Measurements from ENCODE around the gene ZFYVE1.
"Not testable (repeated sequence)": the region's sequence is repeated elsewhere in the genome, so short reads cannot be mapped to it uniquely, and the experiment has no call there.

The ZFYVE1 gene

GRCh38 chr14:72956741-72957140 lies 70.2 kb downstream of the ZFYVE1 start:
- DNase-seq (ENCODE audit: low spot score), result not testable (repeated sequence)

DNA sequence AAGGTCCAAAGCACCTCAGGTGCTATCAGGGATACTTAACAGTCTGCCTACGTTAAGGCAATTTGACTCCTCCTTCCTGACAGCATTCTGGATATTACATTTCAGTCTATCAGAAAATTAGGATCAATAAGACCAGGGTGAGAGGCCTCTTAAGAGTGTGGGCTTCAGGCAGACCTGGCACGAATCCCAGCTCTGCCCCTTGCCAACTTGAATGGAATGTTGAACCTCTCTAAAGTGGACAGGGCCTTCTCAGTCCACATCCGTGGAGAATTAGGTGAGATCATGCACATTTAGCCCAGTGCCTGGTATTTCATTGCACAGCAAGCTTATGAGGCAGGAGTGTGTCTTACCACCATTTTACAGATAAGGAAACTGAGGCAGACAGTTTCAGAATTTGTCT lies 74.7 kb downstream of the ZFYVE1 start:
- DNase-seq (ENCODE audit: low spot score), result no peak

DNA sequence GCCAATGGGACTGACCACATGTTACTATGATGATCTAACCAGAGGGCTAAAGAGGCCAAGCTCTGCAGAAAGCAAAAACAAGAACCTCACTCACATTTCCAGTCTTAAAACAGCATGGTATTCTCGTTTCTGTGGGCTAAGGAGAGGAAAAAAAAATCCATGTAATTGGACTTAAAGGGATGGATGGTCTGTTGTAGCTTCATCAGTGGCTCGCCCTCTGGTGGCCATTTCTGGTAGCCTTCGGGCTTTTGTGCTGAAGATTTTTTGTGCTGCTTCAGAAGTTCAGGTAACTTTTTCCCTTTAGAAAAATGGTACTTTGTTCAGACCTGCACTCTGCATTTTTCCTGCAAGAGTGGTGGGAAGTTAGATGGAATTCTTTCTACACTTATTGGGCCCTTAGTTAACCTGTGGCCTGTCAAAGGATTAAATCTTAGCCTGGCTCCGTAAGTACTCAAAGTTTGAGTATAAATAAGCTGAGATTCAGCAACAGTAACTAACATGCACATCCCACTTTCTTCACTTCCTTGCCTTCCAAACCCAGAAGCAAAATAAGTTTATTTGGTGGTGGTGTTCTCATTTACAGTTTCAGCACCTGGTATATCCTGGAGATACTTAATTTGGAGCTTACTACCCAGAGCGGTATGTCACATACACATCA lies 78.3 kb downstream of the ZFYVE1 start:
- DNase-seq (ENCODE audit: low spot score), result peak; percentile 66

- DNase-seq (ENCODE audit: low spot score), result no peak
Observed at GRCh38 chr14:72947366-72948160, 79.3 kb downstream of the ZFYVE1 start.

DNA sequence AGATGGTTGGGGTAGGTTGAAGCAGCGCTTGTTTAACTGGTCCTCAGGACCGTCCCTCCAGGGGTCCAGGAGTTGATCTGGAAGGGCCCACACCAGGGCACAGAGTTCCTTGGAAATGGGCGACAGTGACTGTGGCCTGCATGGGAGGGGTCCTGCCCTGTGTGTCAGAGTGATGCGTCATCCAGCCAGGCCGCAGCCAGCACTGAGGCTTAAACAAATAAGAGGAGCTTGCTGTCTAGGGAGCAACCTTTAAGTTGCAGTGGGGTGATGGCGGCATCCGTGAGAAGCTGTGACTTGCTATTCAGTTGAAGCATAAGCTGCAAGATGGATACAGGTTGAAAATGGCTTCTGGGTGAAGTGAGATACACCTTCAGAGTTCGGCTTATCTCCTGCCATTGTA lies 80.4 kb downstream of the ZFYVE1 start:
- no peak for DNase-seq (ENCODE audit: low spot score)

DNA sequence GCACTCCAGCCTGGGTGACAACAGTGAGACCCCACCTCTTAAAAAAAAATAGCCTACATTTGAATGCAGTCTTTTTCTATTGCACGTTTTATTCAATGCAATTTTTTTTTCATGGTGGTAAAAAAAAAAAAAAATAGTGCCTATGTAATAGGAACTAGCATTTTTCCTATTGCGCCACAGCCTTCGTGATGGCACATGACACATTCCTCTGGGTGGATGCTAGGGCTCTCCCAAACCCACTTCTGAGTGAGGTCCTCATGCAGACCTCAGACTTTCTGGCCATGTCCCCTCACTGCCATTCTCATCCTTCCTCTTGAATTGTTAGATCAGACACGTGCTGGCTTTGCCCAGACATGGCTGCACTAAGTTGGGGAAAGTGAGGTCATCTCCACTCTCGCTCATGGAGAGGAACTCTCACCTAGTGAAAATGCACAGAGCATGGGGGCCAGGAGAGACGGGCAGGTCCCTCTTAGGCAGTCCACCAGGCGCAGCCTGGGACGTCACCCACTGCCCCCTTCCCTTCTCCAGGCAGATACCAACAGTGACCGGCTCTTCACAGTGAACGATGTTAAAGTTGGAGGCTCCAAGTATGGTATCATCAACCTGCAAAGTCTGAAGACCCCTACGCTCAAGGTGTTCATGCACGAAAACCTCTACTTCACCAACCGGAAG lies 81.4 kb downstream of the ZFYVE1 start:
- no peak for DNase-seq (ENCODE audit: low spot score)

DNA sequence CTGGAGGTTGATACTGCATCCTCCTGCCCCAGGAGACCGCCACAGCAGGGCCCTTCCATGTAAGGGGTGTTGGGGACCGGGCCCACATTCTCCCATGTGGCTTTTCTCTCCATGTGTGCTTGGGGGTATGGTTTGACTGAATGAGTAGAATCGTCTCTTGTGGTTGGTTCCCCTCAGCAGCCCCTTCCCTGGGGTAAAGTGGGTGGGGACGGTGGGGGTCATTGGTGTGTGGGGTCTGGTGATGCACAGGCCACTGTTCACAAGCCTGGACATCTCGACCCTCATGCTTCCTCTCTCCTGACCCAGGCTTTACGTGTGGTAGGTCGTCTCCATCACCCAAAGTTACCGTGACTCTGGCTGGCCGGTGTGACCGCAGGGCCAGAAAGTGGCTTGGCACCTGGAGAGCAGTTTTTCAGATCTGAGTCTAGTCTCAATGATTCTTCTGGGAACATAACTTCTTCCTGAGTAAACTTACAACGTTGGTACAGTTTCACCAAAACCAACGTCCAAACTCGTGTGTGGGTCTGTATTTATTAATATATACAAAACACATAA lies 83.0 kb downstream of the ZFYVE1 start:
- no peak for DNase-seq (ENCODE audit: low spot score)

DNA sequence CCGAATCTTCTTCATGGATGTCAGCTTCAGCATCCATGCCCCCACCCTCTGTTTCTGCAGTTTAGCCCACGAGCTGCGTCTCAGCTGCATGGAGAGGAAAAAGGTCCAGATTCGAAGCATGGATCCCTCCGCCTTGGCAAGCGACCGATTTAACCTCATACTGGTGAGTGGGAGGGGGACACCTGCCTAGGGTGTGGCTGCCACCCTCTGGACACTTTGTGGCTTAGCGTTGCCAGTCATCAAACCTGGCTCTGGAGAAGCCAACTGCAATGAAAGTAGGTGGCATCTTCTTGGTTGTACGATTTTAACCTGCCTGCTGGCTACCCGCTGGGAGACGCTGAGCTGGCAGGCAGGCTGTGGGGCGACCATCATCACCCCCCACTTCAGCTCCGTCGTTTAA lies 84.0 kb downstream of the ZFYVE1 start:
- no peak for DNase-seq (ENCODE audit: low spot score)

DNA sequence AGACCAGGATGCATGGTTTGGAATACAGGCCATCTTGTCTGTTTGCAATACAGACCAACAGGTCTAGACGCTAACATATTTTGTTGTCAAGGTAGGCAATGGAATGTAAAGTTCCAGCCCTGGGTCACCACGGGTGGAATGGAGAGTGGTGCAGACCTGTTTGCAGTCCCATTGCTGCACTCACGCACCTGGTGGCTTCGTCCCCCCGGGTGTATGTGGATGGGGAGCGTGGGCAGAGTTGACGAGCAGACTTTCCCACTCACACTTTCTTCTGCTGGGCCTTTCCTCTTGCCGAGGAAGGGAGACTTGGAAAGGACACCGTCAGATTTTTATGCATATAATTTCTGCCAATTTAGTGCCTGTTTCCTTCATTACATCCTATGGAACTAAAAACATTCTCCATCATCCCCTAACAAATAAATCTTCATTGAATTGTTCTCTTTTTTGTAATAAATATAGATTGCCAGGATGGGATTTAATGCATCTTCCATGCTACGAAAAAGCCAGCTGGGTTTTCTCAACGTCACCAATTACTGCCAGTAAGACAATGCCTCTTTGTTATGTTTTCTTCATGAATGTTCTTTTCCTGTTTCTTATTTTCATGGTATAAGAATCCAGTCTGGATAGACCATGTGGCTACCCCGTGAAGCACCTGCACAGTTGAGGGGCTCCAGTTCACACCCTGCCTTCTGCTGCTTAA lies 85.5 kb downstream of the ZFYVE1 start:
- no peak for DNase-seq (ENCODE audit: low spot score)

DNA sequence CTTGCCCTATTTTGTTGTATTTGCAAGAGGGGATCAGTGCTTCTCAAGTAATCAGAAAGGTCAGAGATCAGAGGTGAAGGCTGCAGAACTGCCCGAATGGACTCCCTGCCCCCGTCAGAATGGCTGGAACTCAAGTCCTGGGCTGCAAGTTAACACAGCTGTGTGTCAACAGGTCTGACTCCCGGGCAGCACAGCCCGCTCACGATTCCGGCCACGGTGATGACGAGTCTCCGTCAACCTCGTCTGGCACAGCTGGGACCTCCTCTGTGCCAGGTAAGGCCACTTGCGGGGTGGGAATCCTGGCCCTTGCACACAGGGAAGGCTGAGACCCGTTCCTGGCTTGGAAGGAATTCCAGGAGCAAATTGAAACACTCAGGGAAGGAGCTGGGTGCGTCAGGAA lies 87.3 kb downstream of the ZFYVE1 start:
- DNase-seq (ENCODE audit: low spot score), result no peak

- DNase-seq (ENCODE audit: low spot score), result no peak
Observed at GRCh38 chr14:72932893-72933292, 94.0 kb downstream of the ZFYVE1 start.

DNA sequence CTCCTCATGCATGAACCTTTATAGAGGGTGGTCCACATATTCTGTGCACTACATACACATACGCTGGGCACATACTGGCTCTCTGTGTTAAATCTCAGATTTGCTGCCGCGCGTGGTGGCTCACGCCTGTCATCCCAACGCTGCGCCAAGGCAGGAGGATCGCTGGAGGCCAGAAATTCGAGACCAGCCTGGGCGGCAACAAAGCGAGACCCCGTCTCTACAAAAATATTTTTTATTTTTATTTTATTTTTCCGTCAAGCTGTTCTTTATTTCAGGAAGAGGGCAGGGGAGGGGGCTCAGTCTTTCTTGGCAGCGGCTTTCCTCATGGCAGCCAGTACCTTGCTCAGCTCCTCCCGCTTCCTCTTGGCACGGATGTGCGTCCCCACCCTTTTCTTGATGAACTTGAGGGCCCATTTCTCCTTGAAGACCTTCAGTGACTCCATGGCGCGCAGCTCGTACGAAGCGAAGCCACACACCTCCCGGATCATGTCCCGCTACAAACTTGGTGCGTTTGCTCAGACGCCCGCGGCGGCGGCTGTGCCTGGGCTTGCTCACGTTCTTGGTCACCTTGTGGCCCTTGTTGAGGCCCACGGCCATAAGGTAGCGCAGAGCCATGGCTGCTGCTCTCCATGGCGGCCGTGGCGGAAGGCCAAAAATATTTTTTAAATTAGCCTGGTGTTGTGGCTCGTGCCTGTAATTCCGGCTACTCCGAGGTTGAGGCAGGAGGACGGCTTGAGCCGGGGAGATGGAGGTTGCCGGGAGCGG lies 97.4 kb downstream of the ZFYVE1 start:
- DNase-seq (ENCODE audit: low spot score), result no peak

DNA sequence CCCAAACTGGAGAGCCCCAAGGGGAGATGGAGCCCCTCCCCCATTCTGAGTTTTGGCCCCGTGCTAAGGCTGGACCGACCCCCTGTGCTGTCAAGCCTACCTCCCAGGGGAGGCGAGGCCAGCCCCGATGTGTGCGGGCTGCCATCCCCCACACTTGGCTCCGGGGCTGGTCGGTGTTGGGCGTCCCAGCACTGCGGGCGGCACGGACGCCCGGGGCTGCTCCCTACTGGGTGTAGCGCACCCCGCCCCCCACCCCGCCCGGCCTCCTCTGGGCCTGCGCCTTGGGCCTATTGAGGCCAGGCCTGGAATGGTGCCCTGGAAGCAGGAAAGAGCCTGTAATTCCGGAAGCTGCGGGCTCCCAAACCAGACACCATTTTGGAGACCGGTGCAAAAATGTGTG lies 98.0 kb downstream of the ZFYVE1 start:
- DNase-seq (ENCODE audit: low spot score), result no peak

- peak; percentile 99 for DNase-seq (ENCODE audit: low spot score)
Observed at GRCh38 chr14:72926292-72927028, 100.4 kb downstream of the ZFYVE1 start, which contains the start of gene DCAF4. Gene DCAF4 (plus strand): TSS chr14:72926464. CDS start chr14:72937979, 11,515 bp downstream.

- DNase-seq (ENCODE audit: low spot score), result no peak
Observed at GRCh38 chr14:72925815-72926291, 101.1 kb downstream of the ZFYVE1 start.

GRCh38 chr14:72925171-72925759 lies 101.6 kb downstream of the ZFYVE1 start:
- DNase-seq (ENCODE audit: low spot score), result no peak

DNA sequence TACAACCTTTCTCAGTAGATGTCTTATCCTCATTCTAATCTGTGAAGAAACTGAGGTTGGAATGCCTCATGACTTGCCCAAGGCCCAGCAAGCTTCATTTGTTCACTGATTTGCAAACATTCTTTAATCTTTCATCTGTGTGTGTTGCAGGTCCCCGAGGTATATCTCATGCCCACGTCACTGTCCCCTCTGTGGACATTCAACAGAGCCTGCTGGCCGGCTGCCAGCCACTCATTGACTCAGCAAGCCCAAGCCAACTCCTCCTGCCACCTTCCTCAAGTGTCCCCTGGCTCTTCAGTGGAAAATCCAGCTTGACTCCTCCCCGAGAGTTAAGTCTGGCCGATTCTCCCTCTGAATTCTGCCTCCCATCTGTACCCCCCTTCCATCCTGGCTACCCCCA lies 102.6 kb downstream of the ZFYVE1 start:
- DNase-seq (ENCODE audit: low spot score), result no peak

GRCh38 chr14:72921396-72921795 lies 105.5 kb downstream of the ZFYVE1 start:
- peak; percentile 32 for DNase-seq (ENCODE audit: low spot score)

DNA sequence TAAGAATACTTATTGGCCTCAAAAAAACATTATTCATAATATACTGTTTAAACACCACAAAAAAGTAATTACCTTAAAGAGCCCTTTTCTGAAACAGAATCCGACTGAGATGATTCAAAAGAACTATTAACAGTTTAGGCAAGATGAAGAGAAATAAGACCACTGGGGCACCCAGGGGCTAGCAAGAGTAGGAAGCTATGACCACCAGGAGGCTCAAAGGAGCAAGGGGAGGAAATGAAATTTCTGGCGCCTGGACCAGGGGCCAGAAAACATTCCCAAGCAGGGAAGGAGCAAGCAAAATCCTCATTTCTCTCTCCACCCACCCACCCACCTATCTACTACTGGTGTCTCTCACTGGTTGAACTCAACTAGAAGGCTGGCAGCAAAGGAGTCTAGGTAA lies 106.9 kb downstream of the ZFYVE1 start:
- no peak for DNase-seq (ENCODE audit: low spot score)

Data from AG08396 (cell line).